Astrocyte of the cerebellum (primary cell): ENCODE results near the gene STRN3.

Source experiments
- DNase-seq: peaks from one replicate; pipeline ENCODE4 v3.0.0-alpha.2; 2011; ENCODE audit warnings: low read depth
- H3K4me3 ChIP-seq: 2 replicates; pipeline ENCODE4 v1.5.1; 2011; ENCODE audit warnings: mild to moderate bottlenecking, low read depth, low read length, moderate library complexity
- in situ Hi-C: cut with HindIII; loops from 2 replicates; pipeline ENCODE4 v1.10.0; 2017; ENCODE audit warnings: low sequenced_read_pairs
- TF ChIP-seq, protein P1 (sequence below): IDR thresholded peaks from 2 replicates; pipeline ENCODE4 v1.5.1; 2012; ENCODE audit warnings: low read length, low read depth, moderate library complexity, mild to moderate bottlenecking; ENCODE audit errors: missing control alignments

The STRN3 gene

DNA sequence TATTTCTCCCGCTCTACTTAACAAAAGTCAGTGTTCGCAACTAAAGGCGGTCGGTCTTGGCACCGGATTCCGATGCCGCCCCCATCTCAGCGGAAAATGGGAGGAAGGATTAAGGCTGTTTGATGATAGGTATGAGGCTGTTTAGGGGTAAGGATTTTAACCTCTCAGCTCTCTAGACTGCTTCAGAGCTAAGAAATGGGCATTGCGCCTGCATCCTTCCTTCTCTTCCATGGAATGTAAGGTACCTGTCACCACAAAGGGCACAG lies 150.5 kb downstream of the STRN3 start:
- TF ChIP-seq, protein P1, sequence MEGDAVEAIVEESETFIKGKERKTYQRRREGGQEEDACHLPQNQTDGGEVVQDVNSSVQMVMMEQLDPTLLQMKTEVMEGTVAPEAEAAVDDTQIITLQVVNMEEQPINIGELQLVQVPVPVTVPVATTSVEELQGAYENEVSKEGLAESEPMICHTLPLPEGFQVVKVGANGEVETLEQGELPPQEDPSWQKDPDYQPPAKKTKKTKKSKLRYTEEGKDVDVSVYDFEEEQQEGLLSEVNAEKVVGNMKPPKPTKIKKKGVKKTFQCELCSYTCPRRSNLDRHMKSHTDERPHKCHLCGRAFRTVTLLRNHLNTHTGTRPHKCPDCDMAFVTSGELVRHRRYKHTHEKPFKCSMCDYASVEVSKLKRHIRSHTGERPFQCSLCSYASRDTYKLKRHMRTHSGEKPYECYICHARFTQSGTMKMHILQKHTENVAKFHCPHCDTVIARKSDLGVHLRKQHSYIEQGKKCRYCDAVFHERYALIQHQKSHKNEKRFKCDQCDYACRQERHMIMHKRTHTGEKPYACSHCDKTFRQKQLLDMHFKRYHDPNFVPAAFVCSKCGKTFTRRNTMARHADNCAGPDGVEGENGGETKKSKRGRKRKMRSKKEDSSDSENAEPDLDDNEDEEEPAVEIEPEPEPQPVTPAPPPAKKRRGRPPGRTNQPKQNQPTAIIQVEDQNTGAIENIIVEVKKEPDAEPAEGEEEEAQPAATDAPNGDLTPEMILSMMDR, result no peak
- no peak overlapping the region for H3K4me3 ChIP-seq
- in situ Hi-C loops, result no loop called here
- DNase-seq, result no peak

DNA sequence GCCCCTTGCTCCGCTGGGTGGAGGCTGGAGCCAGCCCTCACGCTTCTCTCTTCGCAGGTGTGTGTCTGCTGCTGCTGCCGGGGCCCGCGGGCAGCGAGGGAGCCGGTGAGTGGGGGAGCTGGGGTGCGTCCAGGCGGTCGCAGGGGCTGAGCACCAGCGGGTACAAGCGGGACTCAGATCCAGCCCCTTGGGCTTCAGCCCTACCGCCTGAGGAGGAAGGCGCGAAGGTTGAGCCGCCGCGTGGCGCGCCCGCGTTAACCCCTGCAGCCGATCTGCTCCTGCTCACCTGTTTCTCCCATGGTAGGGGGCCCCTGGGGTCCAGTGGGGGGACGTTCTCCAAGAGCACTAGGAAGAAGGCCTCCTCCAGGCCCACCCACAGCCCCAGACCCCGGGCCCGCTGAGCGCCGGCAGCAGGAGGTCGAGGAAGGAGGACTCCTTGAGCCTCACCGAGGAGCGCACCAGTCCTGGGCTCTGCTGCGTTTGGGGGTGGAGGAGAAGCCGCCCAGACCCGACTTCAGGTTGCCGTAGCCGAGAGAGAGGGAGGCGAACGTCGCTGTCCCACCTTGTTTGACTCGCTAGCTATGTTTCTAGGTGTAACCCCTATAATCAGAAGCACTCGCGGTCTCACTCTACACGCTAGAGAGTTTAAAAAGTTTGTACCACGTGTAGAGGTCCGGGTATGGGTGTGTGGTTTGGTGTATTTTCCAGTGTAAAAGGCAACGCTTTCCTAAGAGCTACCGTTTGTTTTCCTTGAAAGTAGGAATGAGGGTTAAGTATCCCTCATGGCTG lies 151.0 kb downstream of the STRN3 start:
- TF ChIP-seq, protein P1, result no peak
- DNase-seq, result no peak
- in situ Hi-C loops, result no loop called here
- H3K4me3 ChIP-seq, result peak overlapping the region; percentile 52

DNA sequence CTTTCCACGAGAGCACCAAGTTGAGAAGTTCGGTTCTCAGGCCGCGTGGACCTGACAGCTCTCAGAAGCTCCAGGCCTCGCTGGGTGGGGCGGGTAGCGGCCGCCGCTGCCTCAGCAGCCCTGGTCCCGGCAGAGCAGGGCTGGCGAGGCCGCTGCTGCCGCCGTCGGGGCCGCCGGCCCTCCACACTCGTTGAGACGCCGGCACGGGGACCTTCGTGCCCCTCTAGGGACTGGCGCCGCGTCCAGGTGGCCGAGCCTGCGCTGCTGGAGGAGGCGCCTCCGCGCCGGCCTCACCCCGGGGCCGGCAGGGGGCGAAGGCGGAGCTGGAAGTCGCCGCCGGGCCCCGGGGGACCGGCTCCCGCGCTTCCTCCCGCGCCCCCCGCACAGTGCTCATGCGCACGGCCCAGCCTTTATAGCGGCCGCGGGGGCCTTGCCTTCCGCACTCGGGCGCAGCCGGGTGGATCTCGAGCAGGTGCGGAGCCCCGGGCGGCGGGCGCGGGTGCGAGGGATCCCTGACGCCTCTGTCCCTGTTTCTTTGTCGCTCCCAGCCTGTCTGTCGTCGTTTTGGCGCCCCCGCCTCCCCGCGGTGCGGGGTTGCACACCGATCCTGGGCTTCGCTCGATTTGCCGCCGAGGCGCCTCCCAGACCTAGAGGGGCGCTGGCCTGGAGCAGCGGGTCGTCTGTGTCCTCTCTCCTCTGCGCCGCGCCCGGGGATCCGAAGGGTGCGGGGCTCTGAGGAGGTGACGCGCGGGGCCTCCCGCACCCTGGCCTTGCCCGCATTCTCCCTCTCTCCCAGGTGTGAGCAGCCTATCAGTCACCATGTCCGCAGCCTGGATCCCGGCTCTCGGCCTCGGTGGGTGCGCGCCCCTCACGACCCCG lies 151.8 kb downstream of the STRN3 start, which contains the start of gene COCH:
TSS of gene COCH (plus strand) at position 440 of the 879 bp plus-strand sequence. CDS start at position 820, 380 bp downstream.
- in situ Hi-C loops, result no loop called here
- peak within 1 kb of the TSS; percentile 52 for H3K4me3 ChIP-seq
- TF ChIP-seq, protein P1, result peak; percentile 14
- no peak for DNase-seq

DNA sequence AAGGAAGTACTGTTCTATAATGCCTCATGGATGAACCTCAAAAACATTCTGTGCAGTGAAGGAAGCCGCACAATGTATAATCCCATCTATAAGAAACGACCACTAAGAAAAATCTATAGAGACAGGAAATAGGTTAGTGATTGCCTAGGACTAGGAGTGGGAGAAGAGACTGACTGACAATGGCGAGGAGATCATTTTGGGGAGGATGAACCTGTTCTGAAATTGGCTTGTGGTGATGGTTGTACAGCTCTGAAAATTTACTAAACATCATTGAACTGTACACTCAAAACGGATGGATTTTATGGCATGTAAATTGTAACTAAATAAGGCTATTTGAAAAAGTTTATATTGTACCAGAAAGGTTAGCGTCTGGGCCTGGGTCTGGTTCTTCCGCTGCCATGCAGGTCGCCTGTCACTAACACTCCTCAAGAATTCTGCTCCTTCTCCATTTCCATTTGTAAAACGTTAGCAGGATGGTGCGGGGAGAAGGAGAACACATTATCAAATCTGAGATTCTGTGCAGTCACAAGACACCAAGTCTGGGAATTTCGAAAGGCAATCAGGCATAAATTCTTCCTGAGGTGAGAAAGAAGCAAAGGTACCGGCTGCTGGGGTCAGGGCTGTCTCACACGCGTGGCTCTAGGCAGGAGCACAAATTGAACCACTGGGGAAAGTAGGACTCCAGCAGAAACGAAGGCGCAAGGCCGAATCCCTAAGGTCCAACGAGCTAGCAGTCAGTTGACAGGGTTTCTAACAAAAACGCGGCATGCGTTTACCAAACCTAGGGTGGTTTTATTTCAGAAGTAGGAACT lies 152.7 kb downstream of the STRN3 start:
- H3K4me3 ChIP-seq, result peak overlapping the region; percentile 52
- TF ChIP-seq, protein P1, result no peak
- in situ Hi-C loops, result no loop called here

DNA sequence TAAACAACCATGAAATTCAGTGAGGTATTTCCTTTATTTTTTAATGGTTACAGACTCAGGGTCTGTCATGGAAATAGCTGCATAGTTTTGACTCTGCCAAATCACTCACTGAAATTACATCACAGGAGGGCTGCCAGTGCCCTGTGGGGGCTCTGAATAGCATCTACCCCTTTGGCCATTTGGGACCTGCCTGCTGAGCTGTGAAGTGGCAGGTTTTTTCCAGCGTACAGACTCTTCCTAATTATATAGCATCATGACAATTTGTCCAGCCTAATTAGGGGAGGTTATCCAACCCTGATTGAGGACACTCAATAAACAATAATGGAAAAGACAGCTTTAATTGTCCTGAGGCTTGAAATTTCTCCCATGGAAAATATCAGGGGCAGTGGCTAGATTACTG lies 153.6 kb downstream of the STRN3 start:
- in situ Hi-C loops, result no loop called here
- no peak overlapping the region for H3K4me3 ChIP-seq
- TF ChIP-seq, protein P1, result no peak
- no peak for DNase-seq

More for the DNA sequence above, 152.7 kb downstream of the STRN3 start:
- DNase-seq, result no peak

DNA sequence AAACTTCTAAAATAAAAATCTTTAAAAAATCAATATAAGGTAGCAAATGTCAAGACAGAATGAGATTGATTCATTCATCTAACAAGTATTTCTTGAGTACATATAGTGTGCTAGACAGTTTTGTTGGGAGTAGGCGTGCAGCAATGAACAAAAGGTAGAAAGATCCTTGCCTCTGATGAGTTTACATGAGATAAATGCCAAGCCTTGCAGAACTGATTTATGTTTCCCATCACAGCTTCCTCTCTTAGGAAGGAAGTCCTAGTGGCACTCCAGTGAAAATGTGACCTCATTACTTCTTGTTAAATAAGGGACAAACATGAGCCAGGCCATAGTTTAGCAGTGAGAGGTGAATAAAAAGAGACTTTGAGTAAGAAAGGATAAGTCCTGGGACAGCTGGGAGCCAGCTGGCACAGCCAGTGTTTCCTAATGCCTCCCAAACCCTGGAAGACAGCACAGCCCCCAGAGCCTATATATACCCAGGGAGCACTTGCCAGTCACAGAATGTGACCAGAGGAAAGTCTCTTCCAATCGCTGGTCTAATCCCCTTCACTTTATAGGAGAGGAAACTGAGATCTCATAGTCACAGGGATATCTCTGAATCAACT lies 156.5 kb downstream of the STRN3 start:
- in situ Hi-C loops, result no loop called here
- no peak overlapping the region for H3K4me3 ChIP-seq
- TF ChIP-seq, protein P1, result no peak
- no peak for DNase-seq
